HCT116 (cell line): Measurements from ENCODE around the gene PTTG1IP.

ENCODE experiments used
- CEBPB ChIP-seq: IDR thresholded peaks from 2 replicates; pipeline ENCODE4 v1.6.1; 2012; ENCODE audit warnings: low read depth
- CTCF ChIP-seq, 3 experiments: fragments of 200-600 bp in 1 of 3; sonication (generic) in 1 of 3; IDR thresholded peaks in 2 of 3; conservative IDR thresholded peaks in 1 of 3; 2 replicates each; pipeline ENCODE4 v1.5.1; 2012 to 2017; ENCODE audit warnings: low read depth in 2 of 3, low read length in 2 of 3, antibody characterized with exemption in 1 of 3, borderline replicate concordance in 1 of 3, control low read depth in 1 of 3, mild to moderate bottlenecking in 1 of 3, mixed read lengths in 1 of 3, mixed run types in 1 of 3, moderate library complexity in 1 of 3; ENCODE audit not compliant: insufficient read depth in 1 of 3
- EGR1 ChIP-seq: IDR thresholded peaks from 2 replicates; pipeline ENCODE4 v1.6.1; 2012; ENCODE audit warnings: low read depth
- EZH2 ChIP-seq: fragments of 200-600 bp; sonication (generic); IDR thresholded peaks from 2 replicates; pipeline ENCODE4 v1.6.1; 2017; ENCODE audit warnings: antibody characterized with exemption, mixed run types
- EZH2phosphoT487 ChIP-seq: fragments of 200-600 bp; IDR thresholded peaks from 2 replicates; pipeline ENCODE4 v1.6.1; 2018; ENCODE audit warnings: antibody characterized with exemption, borderline replicate concordance
- JUND ChIP-seq: IDR thresholded peaks from 2 replicates; pipeline ENCODE4 v1.6.1; 2012
- POLR2A ChIP-seq: IDR thresholded peaks from 2 replicates; pipeline ENCODE4 v1.7.0; 2011; ENCODE audit warnings: borderline replicate concordance; ENCODE audit not compliant: insufficient read depth, insufficient read length; ENCODE audit errors: extremely low read depth
- POLR2AphosphoS5 ChIP-seq: IDR thresholded peaks from 2 replicates; pipeline ENCODE4 v1.6.1; 2011; ENCODE audit warnings: mild to moderate bottlenecking, low read depth, low read length, moderate library complexity
- RAD21 ChIP-seq: IDR thresholded peaks from 2 replicates; pipeline ENCODE4 v1.6.1; 2012; ENCODE audit warnings: low read depth, mild to moderate bottlenecking
- SIN3A ChIP-seq: IDR thresholded peaks from 2 replicates; pipeline ENCODE4 v1.6.1; 2012; ENCODE audit warnings: low read depth
- YY1 ChIP-seq: IDR thresholded peaks from 2 replicates; pipeline ENCODE4 v1.6.1; 2011; ENCODE audit warnings: low read length, low read depth, moderate library complexity, mild to moderate bottlenecking; ENCODE audit not compliant: insufficient replicate concordance; ENCODE audit errors: extremely low read depth
- ZFX ChIP-seq: fragments of 450-650 bp; IDR thresholded peaks from 2 replicates; pipeline ENCODE4 v1.6.1; 2017
- TF ChIP-seq, protein P1 (sequence below): IDR thresholded peaks from 2 replicates; pipeline ENCODE4 v1.6.1; 2012; ENCODE audit warnings: low read depth
- TF ChIP-seq, protein P2 (sequence below): IDR thresholded peaks from 2 replicates; pipeline ENCODE4 v1.6.1; 2012

DNA sequence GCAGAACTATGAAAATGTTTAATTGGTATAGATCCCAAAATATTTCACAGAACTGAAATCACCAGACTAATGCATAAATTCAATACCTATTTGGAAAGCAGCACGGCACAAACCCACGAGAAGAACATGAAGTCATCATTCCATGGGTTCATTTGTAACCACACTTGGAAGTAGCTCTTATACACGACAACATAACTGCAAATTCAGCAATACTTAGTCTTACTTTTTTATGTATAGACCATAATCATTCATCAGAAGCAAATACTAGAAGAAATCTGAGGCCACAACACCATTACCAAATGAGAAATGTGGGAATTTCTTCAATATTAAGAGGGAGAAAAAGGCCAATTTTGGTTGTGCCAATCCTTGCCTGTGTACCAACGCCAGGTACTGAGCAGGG, 67.6 kb downstream of the PTTG1IP start:
- TF ChIP-seq EZH2, result no peak
- TF ChIP-seq CTCF (IDR thresholded peaks at IDR 0.05 in 2 of 3, conservative IDR thresholded peaks at IDR 0.05 in 1 of 3; ENCODE audit: borderline replicate concordance in 1 of 3, insufficient read depth in 1 of 3, low read depth in 2 of 3, low read length in 2 of 3), result no peak
- TF ChIP-seq, protein P1, sequence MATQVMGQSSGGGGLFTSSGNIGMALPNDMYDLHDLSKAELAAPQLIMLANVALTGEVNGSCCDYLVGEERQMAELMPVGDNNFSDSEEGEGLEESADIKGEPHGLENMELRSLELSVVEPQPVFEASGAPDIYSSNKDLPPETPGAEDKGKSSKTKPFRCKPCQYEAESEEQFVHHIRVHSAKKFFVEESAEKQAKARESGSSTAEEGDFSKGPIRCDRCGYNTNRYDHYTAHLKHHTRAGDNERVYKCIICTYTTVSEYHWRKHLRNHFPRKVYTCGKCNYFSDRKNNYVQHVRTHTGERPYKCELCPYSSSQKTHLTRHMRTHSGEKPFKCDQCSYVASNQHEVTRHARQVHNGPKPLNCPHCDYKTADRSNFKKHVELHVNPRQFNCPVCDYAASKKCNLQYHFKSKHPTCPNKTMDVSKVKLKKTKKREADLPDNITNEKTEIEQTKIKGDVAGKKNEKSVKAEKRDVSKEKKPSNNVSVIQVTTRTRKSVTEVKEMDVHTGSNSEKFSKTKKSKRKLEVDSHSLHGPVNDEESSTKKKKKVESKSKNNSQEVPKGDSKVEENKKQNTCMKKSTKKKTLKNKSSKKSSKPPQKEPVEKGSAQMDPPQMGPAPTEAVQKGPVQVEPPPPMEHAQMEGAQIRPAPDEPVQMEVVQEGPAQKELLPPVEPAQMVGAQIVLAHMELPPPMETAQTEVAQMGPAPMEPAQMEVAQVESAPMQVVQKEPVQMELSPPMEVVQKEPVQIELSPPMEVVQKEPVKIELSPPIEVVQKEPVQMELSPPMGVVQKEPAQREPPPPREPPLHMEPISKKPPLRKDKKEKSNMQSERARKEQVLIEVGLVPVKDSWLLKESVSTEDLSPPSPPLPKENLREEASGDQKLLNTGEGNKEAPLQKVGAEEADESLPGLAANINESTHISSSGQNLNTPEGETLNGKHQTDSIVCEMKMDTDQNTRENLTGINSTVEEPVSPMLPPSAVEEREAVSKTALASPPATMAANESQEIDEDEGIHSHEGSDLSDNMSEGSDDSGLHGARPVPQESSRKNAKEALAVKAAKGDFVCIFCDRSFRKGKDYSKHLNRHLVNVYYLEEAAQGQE, result no peak
- no peak for TF ChIP-seq EZH2phosphoT487
- TF ChIP-seq, protein P2, sequence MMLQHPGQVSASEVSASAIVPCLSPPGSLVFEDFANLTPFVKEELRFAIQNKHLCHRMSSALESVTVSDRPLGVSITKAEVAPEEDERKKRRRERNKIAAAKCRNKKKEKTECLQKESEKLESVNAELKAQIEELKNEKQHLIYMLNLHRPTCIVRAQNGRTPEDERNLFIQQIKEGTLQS, result no peak
- TF ChIP-seq CEBPB, result no peak
- TF ChIP-seq POLR2A, result no peak
- no peak for TF ChIP-seq YY1
- TF ChIP-seq POLR2AphosphoS5, result no peak
- no peak for TF ChIP-seq EGR1
- TF ChIP-seq JUND, result no peak
- no peak for TF ChIP-seq RAD21
- no peak for TF ChIP-seq ZFX
- no peak for TF ChIP-seq SIN3A
